ENCODE measurements around the gene MSI1. TPM values are rescaled to one million over a fixed set of nuclear protein-coding genes. Genes with fewer than 3 reads are reported as not detected.

MSI1 gene
- total RNA-seq, 1 experiment from 2014 or later = 1.7 TPM

DNA sequence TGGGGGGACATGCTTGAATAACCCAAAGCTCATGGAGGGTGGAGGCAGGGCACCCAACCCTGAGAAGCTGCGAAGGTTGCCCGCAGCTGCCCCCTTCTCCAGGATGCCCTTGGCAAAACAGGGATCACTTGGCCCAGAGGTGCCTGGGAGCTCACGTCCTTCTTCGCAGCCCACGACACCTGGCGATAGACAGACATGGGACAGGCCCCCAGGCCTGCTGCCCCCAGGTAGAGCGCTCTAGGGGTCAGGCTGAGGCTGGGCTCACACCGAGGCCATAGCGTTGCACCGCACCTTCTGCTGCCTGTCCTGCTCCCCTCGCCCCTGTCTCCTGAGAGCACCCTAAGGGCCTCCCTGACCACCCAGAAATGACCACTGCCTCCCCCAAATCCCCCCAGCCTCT, 21.2 kb downstream of the MSI1 start:
- no peaks in the 10 kb centered on the region for H3K36me3 ChIP-seq (ENCODE audit: low read depth)
- CTCF ChIA-PET = interaction anchor here (1.2 kb wide), 1 partner anchor 15 kb away, joined by 7 read pairs; no protein-coding TSS in a partner anchor
- no peaks in the 10 kb centered on the region for H3K79me2 ChIP-seq (ENCODE audit: low read depth)
- H4K20me1 ChIP-seq (ENCODE audit: insufficient read depth) = no peaks in the 10 kb centered on the region
- H3K4me3 ChIP-seq = no peak overlapping the region
- H3K9me2 ChIP-seq (ENCODE audit: insufficient read depth) = no peaks in the 10 kb centered on the region
- H3K9me3 ChIP-seq (ENCODE audit: insufficient read depth, low read depth) = no peaks in the 10 kb centered on the region
- H3K4me2 ChIP-seq = no peak overlapping the region
- no peak overlapping the region for H2AFZ ChIP-seq
- intact Hi-C loops (cut with micrococcal nuclease; ENCODE audit: unreplicated experiment) = no loop called here
- H3K27ac ChIP-seq = no peak overlapping the region
- H3K27me3 ChIP-seq (ENCODE audit: insufficient read depth, low read depth) = no peaks in the 10 kb centered on the region
- H3K4me1 ChIP-seq (replicated peaks; ENCODE audit: insufficient read depth) = no peaks in the 10 kb centered on the region
- BruUV-seq (replicated peaks) = no TSS peak
- POLR2A ChIA-PET (ENCODE audit: unreplicated experiment) = no interaction called here
- no peak for TF ChIP-seq EZH2 (IDR thresholded peaks at IDR 0.05; ENCODE audit: low read depth)
- no peak for DNase-seq
- no peaks in the 10 kb centered on the region for H3F3A ChIP-seq (ENCODE audit: insufficient read depth, low read depth)

DNA sequence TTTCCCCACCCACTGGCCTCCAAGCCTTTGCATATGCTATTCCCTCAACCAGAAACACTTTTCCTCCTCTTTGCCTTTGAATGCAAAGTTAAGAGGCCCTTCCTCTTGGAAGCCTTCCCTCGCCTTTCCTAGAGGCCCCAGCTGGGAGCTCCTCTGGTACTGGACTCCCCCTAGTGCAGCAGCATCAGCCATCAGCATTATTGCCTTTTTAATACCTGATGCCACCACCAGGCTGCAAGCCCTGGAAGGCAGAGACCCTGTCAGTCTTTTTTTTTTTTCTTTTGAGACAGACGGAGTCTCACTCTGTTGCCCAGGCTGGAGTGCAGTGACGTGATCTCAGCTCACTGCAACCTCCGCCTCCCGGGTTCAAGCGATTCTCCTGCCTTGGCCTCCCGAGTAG, 22.3 kb downstream of the MSI1 start:
- CTCF ChIA-PET = interaction anchor here (0.7 to 1.2 kb wide), 3 partner anchors 16 to 1048 kb away, joined by 3 to 7 read pairs (median 6); no protein-coding TSS in a partner anchor
- Histone ChIP-seq H3K27me3 (ENCODE audit: insufficient read depth, low read depth) (no peaks in the 10 kb centered on the region), H3K9me2 (ENCODE audit: insufficient read depth) (no peaks in the 10 kb centered on the region), H3K4me1 (replicated peaks; ENCODE audit: insufficient read depth) (no peaks in the 10 kb centered on the region), H3F3A (ENCODE audit: insufficient read depth, low read depth) (no peaks in the 10 kb centered on the region), H2AFZ (no peak overlapping the region), H3K27ac (no peak overlapping the region), H3K79me2 (ENCODE audit: low read depth) (no peaks in the 10 kb centered on the region), H3K9me3 (ENCODE audit: insufficient read depth, low read depth) (no peaks in the 10 kb centered on the region), H3K4me2 (no peak overlapping the region), H3K36me3 (ENCODE audit: low read depth) (no peaks in the 10 kb centered on the region), H4K20me1 (ENCODE audit: insufficient read depth) (no peaks in the 10 kb centered on the region), H3K4me3 (no peak overlapping the region)
- TF ChIP-seq, protein P1, sequence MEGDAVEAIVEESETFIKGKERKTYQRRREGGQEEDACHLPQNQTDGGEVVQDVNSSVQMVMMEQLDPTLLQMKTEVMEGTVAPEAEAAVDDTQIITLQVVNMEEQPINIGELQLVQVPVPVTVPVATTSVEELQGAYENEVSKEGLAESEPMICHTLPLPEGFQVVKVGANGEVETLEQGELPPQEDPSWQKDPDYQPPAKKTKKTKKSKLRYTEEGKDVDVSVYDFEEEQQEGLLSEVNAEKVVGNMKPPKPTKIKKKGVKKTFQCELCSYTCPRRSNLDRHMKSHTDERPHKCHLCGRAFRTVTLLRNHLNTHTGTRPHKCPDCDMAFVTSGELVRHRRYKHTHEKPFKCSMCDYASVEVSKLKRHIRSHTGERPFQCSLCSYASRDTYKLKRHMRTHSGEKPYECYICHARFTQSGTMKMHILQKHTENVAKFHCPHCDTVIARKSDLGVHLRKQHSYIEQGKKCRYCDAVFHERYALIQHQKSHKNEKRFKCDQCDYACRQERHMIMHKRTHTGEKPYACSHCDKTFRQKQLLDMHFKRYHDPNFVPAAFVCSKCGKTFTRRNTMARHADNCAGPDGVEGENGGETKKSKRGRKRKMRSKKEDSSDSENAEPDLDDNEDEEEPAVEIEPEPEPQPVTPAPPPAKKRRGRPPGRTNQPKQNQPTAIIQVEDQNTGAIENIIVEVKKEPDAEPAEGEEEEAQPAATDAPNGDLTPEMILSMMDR (conservative IDR thresholded peaks at IDR 0.05) = peak; percentile 41; the same call in 1 of the 2 replicates
- TF ChIP-seq EZH2 (IDR thresholded peaks at IDR 0.05; ENCODE audit: low read depth) = no peak
- BruUV-seq (replicated peaks) = no TSS peak
- intact Hi-C loops (cut with micrococcal nuclease; ENCODE audit: unreplicated experiment) = no loop called here
- no peak for DNase-seq
- POLR2A ChIA-PET (ENCODE audit: unreplicated experiment) = no interaction called here

DNA sequence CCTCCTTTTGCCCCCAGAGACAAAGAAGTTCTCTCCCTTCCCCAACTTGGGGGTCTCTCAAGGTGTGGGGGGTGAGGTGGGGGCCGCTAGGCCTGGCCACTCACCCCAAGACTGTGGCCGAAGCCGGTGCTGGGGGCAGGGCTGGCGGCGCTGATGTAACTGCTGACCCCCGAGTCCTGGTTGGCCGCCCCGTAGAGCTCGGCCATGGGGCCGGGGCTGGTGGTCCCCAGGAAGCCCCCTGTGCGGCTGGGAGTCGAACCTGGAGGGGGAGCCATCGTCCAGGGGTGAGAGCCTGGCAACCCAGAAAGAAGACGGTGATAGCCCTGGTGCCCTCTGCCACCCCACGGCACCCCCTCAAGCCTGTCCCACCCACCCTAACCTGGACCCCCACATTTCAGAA, 22.9 kb downstream of the MSI1 start:
- no peak for DNase-seq
- TF ChIP-seq, protein P1 (conservative IDR thresholded peaks at IDR 0.05) = no peak
- TF ChIP-seq EZH2 (IDR thresholded peaks at IDR 0.05; ENCODE audit: low read depth) = no peak
- H3K4me2 ChIP-seq = no peak overlapping the region
- H3K4me1 ChIP-seq (replicated peaks; ENCODE audit: insufficient read depth) = no peaks in the 10 kb centered on the region
- H3K9me3 ChIP-seq (ENCODE audit: insufficient read depth, low read depth) = no peaks in the 10 kb centered on the region
- CTCF ChIA-PET = interaction anchor here (0.7 to 0.9 kb wide), 2 partner anchors 303 to 1048 kb away, joined by 3 to 6 read pairs; no protein-coding TSS in a partner anchor
- H3K9me2 ChIP-seq (ENCODE audit: insufficient read depth) = no peaks in the 10 kb centered on the region
- no peaks in the 10 kb centered on the region for H3K79me2 ChIP-seq (ENCODE audit: low read depth)
- no peaks in the 10 kb centered on the region for H4K20me1 ChIP-seq (ENCODE audit: insufficient read depth)
- intact Hi-C loops (cut with micrococcal nuclease; ENCODE audit: unreplicated experiment) = no loop called here
- no peak overlapping the region for H2AFZ ChIP-seq
- no peaks in the 10 kb centered on the region for H3K27me3 ChIP-seq (ENCODE audit: insufficient read depth, low read depth)
- H3F3A ChIP-seq (ENCODE audit: insufficient read depth, low read depth) = no peaks in the 10 kb centered on the region
- POLR2A ChIA-PET (ENCODE audit: unreplicated experiment) = no interaction called here
- no peak overlapping the region for H3K27ac ChIP-seq
- BruUV-seq (replicated peaks) = no TSS peak
- H3K36me3 ChIP-seq (ENCODE audit: low read depth) = no peaks in the 10 kb centered on the region
- H3K4me3 ChIP-seq = no peak overlapping the region

DNA sequence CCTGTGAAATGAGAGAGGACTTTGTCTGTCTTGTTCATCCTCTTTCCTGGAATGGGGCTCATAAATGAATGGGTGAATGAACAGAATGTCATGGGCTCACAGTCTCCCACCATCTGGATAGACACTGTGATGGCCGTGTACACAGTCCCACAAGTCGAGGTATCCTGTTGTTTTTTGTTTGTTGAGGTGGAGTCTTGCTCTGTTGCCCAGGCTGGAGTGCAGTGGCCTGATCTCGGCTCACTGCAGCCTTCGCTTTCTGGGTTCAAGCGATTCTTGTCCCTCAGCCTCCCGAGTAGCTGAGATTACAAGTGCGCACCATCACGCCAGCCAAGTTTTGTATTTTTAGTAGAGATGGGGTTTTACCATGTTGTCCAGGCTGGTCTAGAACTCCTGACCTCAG, 25.3 kb downstream of the MSI1 start:
- no peaks in the 10 kb centered on the region for H3K4me1 ChIP-seq (replicated peaks; ENCODE audit: insufficient read depth)
- H3K36me3 ChIP-seq (ENCODE audit: low read depth) = no peaks in the 10 kb centered on the region
- H3F3A ChIP-seq (ENCODE audit: insufficient read depth, low read depth) = no peaks in the 10 kb centered on the region
- no peaks in the 10 kb centered on the region for H3K9me2 ChIP-seq (ENCODE audit: insufficient read depth)
- no peaks in the 10 kb centered on the region for H3K27me3 ChIP-seq (ENCODE audit: insufficient read depth, low read depth)
- no peaks in the 10 kb centered on the region for H3K79me2 ChIP-seq (ENCODE audit: low read depth)
- no peak for DNase-seq
- intact Hi-C loops (cut with micrococcal nuclease; ENCODE audit: unreplicated experiment) = no loop called here
- no peaks in the 10 kb centered on the region for H3K9me3 ChIP-seq (ENCODE audit: insufficient read depth, low read depth)
- BruUV-seq (replicated peaks) = no TSS peak
- POLR2A ChIA-PET (ENCODE audit: unreplicated experiment) = no interaction called here
- H3K4me3 ChIP-seq = no peak overlapping the region
- CTCF ChIA-PET = no interaction called here
- H4K20me1 ChIP-seq (ENCODE audit: insufficient read depth) = no peaks in the 10 kb centered on the region
- H3K4me2 ChIP-seq = no peak overlapping the region
- H2AFZ ChIP-seq = no peak overlapping the region
- TF ChIP-seq, protein P1 (conservative IDR thresholded peaks at IDR 0.05) = no peak
- no peak for TF ChIP-seq EZH2 (IDR thresholded peaks at IDR 0.05; ENCODE audit: low read depth)
- H3K27ac ChIP-seq = no peak overlapping the region
